Muscle of back (tissue), 11 donors: ENCODE data around the gene XAGE3. TPM values are rescaled to one million over a fixed set of nuclear protein-coding genes. Genes with fewer than 3 reads are reported as not detected.
"Not testable (repeated sequence)": the region's sequence is repeated elsewhere in the genome, so short reads cannot be mapped to it uniquely, and the experiment has no call there.

ENCODE experiments used
- DNase-seq, 3 donors: peaks; one replicate each; pipeline versions ENCODE4 v3.0.0 to v3.0.0-alpha.2; 2013
- polyA plus RNA-seq, 10 donors: library from polyadenylated mRNA; unstranded; fragments of 120-200 nt; gene quantifications; one replicate each; pipeline ENCODE4 v1.2.1, GENCODE V29; 2013; ENCODE audit not compliant: insufficient read length in 10 of 10

Gene XAGE3
- polyA plus RNA-seq, 10 donors, result 0.31 TPM; not detected in 9

DNA sequence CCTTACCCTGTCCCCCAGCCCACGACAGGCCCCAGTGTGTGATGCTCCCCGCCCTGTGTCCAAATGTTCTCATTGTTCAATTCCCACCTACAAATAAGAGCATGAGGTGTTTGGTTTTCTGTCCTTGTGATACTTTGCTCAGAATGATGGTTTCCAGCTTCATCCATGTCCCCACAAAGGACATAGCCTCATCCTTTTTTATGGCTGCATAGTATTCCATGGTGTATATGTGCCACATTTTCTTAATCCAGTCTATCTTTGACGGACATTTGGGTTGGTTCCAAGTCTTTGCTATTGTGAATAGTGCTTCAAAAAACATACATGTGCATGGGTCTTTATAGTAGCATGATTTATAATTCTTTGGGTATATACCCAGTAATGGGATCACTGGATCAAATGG, 24.3 kb downstream of the XAGE3 start:
- DNase-seq, result not testable (repeated sequence)

DNA sequence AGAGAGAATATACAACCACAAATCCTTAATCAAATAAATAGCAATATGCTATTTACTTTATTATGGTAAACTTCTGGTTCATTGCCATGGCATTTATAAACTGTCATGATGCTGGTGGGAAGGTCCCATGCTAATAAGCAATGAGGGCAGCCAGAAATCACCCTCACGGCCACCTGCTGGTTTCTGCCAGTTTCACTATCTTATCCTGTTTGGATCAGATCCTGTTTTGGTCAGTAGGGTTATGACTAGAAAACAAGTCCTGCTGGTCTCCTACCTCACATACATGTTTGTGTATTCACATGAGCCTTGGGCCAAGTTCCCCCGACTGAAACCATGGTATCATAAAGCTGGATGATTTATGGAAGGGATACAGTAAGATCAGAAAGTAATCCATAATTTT, 28.7 kb downstream of the XAGE3 start:
- DNase-seq, result no peak

DNA sequence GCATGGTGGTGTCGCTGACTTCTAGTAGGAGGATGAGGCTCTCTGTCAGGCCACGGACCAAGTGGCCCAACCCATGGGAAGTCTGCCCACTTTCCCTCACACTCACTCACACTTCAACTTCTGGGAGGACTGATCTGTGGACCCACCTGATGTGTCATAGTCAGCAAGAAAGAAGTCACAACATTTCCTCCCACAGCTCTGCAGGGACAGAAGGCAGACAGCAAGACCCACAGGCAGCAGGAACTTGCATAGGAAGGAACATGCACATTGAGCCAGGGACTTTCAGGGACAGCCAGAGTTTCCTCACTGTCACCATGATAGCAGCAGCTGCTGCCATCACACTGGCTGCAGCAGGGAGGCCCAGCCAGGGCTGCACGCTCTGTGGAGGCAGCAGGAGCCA, 37.3 kb downstream of the XAGE3 start:
- no peak for DNase-seq

- DNase-seq, result no peak
These were observed 43.3 kb downstream of the XAGE3 start for GRCh38 chrX:52824608-52825007.

GRCh38 chrX:52821079-52821760, 46.7 kb downstream of the XAGE3 start:
- no peak for DNase-seq

- no peak for DNase-seq
These were observed 48.1 kb downstream of the XAGE3 start for GRCh38 chrX:52819788-52820187.

Other genes with a start within 250 kb of the XAGE3 start
- not detected for gene SSX7, start 213.2 kb downstream of the XAGE3 start, polyA plus RNA-seq
- not detected for gene SSX2, start 160.9 kb downstream of the XAGE3 start, polyA plus RNA-seq
- not detected for gene SSX2B, start 116.8 kb downstream of the XAGE3 start, polyA plus RNA-seq
- gene SPANXN5, start 70.7 kb downstream of the XAGE3 start, polyA plus RNA-seq, result not detected
- gene XAGE5, start 56.8 kb downstream of the XAGE3 start, polyA plus RNA-seq, result not detected
- 10 to 100 TPM; 13.1 to 19.6 (median 16.5) TPM for gene FAM156B, start 29.2 kb upstream of the XAGE3 start, polyA plus RNA-seq
- gene FAM156A, start 90.4 kb upstream of the XAGE3 start, polyA plus RNA-seq, result 10 to 100 TPM; 14.3 to 53.5 (median 22.0) TPM
- gene GPR173, start 180.7 kb upstream of the XAGE3 start, polyA plus RNA-seq, result 10 to 100 TPM in 2 of 10 donors, 1 to 10 TPM in 8; 5.1 to 14.4 (median 7.3) TPM
- gene TSPYL2, start 214.3 kb upstream of the XAGE3 start, polyA plus RNA-seq, result 10 to 100 TPM; 12.6 to 21.7 (median 14.3) TPM
- 10 to 100 TPM in 3 of 10 donors, 1 to 10 TPM in 7; 4.7 to 22.2 (median 7.7) TPM for gene KANTR, start 226.1 kb upstream of the XAGE3 start, polyA plus RNA-seq